Activated CD8-positive, alpha-beta memory T cell treated with anti-CD3 and anti-CD28 coated beads for 1 hour (primary cell): ENCODE measurements around the gene TRIM65.
A peak's percentile ranks its signal among the peaks of the same experiment; 100 is the strongest.

ENCODE experiments used
- DNase-seq, 2 donors: peaks; one replicate each; pipeline ENCODE4 v3.0.0-alpha.2; 2020; ENCODE audit warnings: low read depth in 1 of 2; ENCODE audit errors: extremely low read depth in 1 of 2

The TRIM65 gene

GRCh38 chr17:75917917-75918445 is 21.2 kb upstream of the TRIM65 start:
- no peak for DNase-seq

DNA sequence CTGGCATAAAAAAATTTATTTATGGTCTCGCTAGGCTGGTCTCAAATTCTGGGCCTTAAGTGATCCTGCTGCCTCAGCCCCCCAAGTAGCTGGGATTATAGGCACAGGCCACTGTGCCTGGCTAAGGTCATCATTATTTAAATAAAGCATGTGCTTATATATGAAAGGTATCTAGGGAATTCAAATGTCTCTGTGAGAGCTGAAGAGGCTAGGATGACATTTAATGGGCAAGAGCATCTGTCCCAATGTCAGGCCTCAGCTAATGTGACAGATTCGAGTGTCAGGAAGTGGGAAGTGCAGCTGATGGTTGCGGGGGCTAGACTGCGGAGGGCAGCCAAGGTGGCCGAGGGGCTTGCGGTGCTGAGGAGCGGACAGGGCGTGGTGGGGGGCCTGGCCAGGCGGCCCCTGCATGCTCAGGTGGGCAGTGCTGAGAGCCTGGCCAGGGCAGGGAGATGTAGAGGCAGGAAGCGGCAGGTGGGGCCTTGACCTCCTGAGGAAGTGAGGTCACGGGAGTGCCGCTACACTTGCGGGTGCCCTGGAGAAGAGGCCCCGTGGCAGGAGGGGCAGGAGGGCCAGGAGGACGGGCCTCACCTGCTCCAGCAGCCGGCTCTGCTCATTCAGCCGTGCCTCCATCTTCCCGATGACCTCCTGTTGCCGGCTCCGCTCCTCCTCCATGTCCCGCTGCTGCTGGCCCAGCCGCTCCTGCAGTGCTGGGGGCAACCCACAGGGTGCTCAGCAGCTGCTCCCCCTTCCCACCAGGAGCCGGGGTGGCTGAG is 20.6 kb upstream of the TRIM65 start:
- DNase-seq: no peak

DNA sequence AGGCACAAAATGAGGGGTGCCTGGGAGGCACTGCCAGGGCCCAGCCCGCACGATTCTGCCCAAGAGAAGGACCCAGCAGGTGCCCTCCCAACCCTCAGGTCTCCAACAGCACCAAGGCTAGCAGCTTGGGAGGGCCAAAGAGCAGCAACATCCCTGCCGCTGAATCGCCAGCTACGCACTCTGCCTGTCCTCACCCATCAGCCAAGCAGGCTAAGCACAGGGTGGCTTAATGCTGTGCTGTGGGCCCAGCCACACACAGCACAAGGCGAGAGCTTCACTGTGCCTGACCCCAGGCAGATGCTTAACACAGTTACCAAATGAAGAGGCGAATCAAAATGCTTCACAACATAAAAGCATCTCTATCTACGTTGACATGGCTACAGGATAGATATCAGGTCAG is 18.5 kb upstream of the TRIM65 start:
- no peak for DNase-seq

- no peak for DNase-seq
Observed at GRCh38 chr17:75914643-75915267, 18.0 kb upstream of the TRIM65 start.

DNA sequence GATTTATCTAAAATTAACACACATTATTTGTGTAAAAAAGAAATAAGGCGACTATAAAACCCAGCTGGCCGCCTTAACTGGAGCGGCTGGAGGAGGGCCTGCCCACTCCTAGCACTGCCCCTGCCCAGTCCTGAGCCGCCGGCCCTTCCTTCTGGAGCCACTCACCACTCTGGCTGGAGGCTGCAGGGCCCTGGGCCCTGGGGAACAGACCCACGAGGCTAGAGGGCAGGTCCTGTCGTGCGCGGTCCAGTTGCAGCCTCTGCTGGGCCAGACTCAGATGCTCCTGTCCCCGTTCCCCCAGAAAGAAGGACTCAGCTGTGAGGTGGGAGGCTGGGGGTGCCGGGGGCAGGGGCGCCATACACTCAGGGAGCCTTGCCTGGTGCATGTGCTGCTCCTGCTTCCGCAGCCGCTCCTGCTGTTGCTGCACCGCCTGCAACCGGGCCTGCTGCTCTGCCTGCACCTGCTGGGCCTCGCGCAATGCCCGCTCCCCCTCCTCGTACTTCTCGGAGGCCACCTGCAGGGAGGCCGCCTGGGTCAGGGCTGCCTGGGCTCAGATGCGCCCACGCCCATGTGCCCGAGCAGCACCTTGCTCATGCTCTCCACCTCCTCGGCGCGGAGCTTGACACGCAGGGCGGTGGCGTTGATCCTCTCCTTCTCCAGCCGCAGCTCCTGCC is 16.9 kb upstream of the TRIM65 start:
- DNase-seq: no peak

DNA sequence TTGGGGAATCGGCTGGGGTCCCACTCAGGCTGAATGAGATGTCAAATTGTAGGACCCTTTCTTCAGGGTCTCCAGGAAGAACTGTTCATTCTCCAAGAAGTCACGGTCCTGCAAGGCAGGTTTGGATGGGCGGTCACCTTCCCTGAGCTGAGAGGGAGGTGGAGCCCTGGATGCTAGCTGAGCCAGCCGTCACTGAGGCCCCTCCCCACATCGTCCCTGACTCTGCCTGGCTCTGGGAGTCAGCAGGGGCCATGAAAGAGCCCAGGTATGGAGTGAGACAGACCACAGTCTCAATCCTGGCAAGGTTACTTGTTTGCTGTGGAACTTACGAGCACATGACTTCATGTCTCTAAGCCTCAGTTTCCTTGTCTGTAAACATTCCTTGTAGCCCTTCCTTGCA is 13.9 kb upstream of the TRIM65 start:
- no peak for DNase-seq

GRCh38 chr17:75909812-75910274 is 13.1 kb upstream of the TRIM65 start:
- DNase-seq: no peak

GRCh38 chr17:75909051-75909811 is 12.5 kb upstream of the TRIM65 start:
- no peak for DNase-seq

GRCh38 chr17:75908201-75908600 is 11.4 kb upstream of the TRIM65 start:
- DNase-seq: no peak

- no peak for DNase-seq
Observed at GRCh38 chr17:75906143-75906884, 9.6 kb upstream of the TRIM65 start.

GRCh38 chr17:75904749-75905521 is 8.2 kb upstream of the TRIM65 start, which contains the start of gene MRPL38:
TSS of gene MRPL38 (minus strand) at chr17:75904884. CDS start at chr17:75904875, 9 bp downstream.
- peak; percentile 80 to 85 for DNase-seq

DNA sequence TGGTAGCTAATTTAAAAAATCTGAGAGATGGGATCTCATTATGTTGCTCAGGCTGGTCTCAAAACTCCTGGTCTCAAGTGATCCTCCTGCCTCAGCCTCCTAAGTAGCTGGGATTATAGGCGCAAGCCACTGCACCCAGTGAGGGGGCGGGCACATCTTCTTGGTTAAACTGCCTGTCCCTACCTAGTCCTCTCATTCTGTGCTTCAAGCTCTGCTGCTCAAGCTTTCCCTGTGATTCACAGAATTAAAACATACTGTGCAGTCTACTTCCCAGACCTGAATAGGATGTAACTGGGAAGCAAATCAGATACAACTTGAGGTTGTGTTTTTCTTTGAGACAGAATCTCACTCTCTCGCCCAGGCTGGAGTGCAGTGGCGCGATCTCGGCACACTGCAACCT is 5.7 kb upstream of the TRIM65 start:
- no peak for DNase-seq

DNA sequence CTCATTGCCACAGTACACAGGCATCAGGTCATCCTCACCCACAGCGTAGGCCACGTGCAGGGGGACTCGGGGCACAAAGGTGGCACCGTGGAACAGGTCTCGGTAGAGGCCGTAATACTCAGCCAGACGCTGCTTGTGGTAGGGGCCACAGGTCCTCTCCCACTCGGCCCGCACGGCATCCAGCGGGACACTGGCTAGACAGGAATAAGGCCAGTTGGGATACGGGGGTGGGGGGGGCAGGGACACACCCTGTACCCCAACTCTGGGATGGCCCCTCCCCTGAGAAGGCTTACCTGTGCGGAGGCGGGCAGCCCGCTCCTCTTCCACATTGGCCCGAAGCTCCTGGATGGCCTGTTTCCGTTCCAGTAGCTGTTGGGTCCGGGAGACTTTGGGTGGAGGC is 5.0 kb upstream of the TRIM65 start:
- no peak for DNase-seq

GRCh38 chr17:75900691-75901533 is 4.2 kb upstream of the TRIM65 start:
- DNase-seq: no peak

- no peak for DNase-seq
Observed at GRCh38 chr17:75899767-75900468, 3.2 kb upstream of the TRIM65 start.

- no peak for DNase-seq
Observed at GRCh38 chr17:75899353-75899752, 2.6 kb upstream of the TRIM65 start.

DNA sequence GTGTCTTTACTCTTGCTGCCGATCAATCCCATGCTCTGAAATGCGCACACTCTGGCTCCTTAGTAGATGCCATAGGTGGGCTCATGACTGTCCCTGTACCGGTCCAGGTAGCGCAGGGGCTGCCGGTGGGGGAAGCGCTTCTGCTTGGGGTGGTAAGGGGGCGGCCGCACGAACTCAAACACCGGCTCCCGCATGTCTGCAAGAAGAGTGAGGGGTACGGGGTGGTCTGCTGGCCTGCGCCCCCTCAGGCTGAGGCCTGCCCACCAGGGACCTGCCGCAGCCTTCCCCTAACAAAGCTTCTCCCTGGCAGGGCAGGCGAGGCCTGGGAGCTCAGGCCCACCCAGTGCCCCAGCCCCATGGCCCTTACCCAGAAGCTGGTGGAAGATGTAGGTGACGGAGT is 2.0 kb upstream of the TRIM65 start:
- DNase-seq: no peak

- no peak for DNase-seq
Observed at GRCh38 chr17:75898065-75898464, 1.3 kb upstream of the TRIM65 start.
